SK-N-SH treated with all-trans-retinoic acid at 6 μM for 48 hours (cell line): ENCODE results near the gene KLK8.

Experiments used
- BACH2 ChIP-seq: fragments of 250-450 bp; sonication (Bioruptor Pico); IDR thresholded peaks from 2 replicates; pipeline ENCODE4 v1.9.0; 2021; ENCODE audit warnings: mild to moderate bottlenecking, borderline replicate concordance
- ESRRG ChIP-seq: fragments of 250-450 bp; sonication (Bioruptor Pico); IDR thresholded peaks from 2 replicates; pipeline ENCODE4 v1.6.1; 2021; ENCODE audit warnings: mild to moderate bottlenecking
- SNAI2 ChIP-seq: fragments of 250-450 bp; sonication (Bioruptor Pico); IDR thresholded peaks from 2 replicates; pipeline ENCODE4 v1.5.0; 2020; ENCODE audit warnings: mild to moderate bottlenecking, moderate library complexity
- TCF4 ChIP-seq: fragments of 250-450 bp; sonication (Bioruptor Pico); IDR thresholded peaks from 2 replicates; pipeline ENCODE4 v1.8.0; 2021; ENCODE audit warnings: mild to moderate bottlenecking, moderate library complexity, borderline replicate concordance
- TOX ChIP-seq: fragments of 250-450 bp; sonication (Bioruptor Pico); IDR thresholded peaks from 2 replicates; pipeline ENCODE4 v1.8.0; 2021; ENCODE audit warnings: mild to moderate bottlenecking, moderate library complexity, borderline replicate concordance
- ZFP3 ChIP-seq: fragments of 250-450 bp; sonication (Bioruptor Pico); IDR thresholded peaks from 2 replicates; pipeline ENCODE4 v1.5.0; 2020; ENCODE audit warnings: mild to moderate bottlenecking, moderate library complexity
- ZNF70 ChIP-seq: fragments of 450-650 bp; formaldehyde crosslinking; IDR thresholded peaks from 2 replicates; pipeline ENCODE4 v1.5.0; 2020; ENCODE audit warnings: mild to moderate bottlenecking, moderate library complexity
- ZNF8 ChIP-seq: fragments of 450-650 bp; formaldehyde crosslinking; IDR thresholded peaks from 2 replicates; pipeline ENCODE4 v1.5.0; 2020; ENCODE audit warnings: mild to moderate bottlenecking, moderate library complexity
- TF ChIP-seq, protein P1 (sequence below): fragments of 250-450 bp; sonication (Bioruptor Pico); IDR thresholded peaks from 2 replicates; pipeline ENCODE4 v1.8.0; 2021; ENCODE audit warnings: low read depth, mild to moderate bottlenecking, moderate library complexity, borderline replicate concordance

DNA sequence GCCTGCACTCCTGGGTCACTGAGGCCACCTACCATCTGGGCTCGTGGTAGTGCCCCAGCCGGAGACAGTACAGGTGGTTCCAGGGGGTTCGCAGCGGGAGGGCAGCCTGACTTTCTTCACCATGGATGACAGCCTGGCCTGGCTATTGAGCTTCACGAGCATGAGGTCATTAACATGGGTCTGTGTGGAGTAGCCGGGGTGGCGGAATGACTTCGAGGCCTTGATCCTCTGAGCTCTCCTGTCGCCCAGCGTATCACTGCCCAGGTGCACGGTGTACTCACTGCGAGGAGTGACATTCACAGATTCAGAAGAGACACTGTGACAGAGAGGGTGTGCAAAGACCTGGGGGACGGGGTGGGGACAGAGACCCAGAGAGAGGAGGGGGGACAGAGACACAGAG is 21.2 kb downstream of the KLK8 start:
- no peak for TF ChIP-seq ESRRG (CRISPR knock-in tag)
- TF ChIP-seq, protein P1, sequence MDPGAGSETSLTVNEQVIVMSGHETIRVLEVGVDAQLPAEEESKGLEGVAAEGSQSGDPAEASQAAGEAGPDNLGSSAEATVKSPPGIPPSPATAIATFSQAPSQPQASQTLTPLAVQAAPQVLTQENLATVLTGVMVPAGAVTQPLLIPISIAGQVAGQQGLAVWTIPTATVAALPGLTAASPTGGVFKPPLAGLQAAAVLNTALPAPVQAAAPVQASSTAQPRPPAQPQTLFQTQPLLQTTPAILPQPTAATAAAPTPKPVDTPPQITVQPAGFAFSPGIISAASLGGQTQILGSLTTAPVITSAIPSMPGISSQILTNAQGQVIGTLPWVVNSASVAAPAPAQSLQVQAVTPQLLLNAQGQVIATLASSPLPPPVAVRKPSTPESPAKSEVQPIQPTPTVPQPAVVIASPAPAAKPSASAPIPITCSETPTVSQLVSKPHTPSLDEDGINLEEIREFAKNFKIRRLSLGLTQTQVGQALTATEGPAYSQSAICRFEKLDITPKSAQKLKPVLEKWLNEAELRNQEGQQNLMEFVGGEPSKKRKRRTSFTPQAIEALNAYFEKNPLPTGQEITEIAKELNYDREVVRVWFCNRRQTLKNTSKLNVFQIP, result no peak
- TF ChIP-seq BACH2 (CRISPR knock-in tag), result no peak
- no peak for TF ChIP-seq SNAI2
- TF ChIP-seq TOX, result no peak
- TF ChIP-seq TCF4 (CRISPR knock-in tag), result no peak
- no peak for TF ChIP-seq ZNF70
- TF ChIP-seq ZFP3 (CRISPR knock-in tag), result no peak
- no peak for TF ChIP-seq ZNF8 (CRISPR knock-in tag)
